ENCODE data around the gene RNF220. TPM values are rescaled to one million over a fixed set of nuclear protein-coding genes. Genes with fewer than 3 reads are reported as not detected.

Gene RNF220
- total and polyA plus RNA-seq, 2 of the 13 experiments (the other 11 are each of a cell fraction or from before 2014, with no cell fraction given) = 48.2 to 72.1 TPM

DNA sequence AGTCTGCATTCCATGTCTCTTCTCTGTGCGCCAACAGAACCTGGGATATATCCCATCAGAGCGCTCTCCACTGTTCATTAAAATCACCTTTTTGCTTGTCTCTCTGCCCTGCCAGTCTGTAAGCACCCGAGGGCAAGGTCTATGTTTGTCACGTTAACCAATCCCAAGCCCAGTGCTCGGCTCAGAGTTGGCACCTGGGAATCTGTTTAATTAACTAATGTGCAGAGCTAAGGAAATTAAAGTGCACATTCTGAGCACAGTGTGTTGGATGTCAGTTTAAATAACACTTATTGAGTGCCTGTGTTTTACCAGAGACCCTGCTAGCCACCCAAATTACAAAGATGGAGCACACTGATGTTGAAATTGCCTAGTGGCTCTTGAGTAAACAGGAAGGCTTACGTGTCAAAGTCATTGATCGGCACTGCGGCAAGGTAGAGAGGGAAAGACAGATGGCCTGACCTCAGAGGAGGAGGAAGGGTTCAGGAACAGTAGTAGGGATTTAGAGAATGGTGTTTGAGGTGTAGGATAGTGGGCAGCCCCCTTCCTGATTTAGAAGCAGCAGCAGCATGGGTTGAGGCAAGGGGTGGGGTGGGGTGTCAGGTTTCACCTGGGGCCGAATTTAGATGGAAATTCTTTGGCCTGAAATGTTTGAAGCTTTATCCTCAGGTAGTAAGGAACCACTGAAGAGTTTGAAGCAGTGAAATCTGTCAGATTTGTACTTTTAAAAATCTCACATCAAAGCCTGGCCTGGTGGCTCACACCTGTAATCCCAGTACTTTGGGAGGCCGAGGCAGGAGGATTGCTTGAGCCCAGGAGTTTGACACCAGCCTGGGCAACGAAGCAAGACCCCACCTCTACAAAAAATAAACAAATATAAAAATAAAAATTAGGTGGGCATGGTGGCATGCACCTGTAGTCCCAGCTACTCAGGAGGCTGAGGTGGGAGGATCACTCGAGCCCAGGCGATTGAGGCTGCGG is 277.1 kb downstream of the RNF220 start (continued):
- TF ChIP-seq, protein P1, sequence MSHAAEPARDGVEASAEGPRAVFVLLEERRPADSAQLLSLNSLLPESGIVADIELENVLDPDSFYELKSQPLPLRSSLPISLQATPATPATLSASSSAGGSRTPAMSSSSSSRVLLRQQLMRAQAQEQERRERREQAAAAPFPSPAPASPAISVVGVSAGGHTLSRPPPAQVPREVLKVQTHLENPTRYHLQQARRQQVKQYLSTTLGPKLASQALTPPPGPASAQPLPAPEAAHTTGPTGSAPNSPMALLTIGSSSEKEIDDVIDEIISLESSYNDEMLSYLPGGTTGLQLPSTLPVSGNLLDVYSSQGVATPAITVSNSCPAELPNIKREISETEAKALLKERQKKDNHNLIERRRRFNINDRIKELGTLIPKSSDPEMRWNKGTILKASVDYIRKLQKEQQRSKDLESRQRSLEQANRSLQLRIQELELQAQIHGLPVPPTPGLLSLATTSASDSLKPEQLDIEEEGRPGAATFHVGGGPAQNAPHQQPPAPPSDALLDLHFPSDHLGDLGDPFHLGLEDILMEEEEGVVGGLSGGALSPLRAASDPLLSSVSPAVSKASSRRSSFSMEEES (CRISPR knock-in tag; IDR thresholded peaks at IDR 0.05) = peak; percentile 75
- TF ChIP-seq, protein P2, sequence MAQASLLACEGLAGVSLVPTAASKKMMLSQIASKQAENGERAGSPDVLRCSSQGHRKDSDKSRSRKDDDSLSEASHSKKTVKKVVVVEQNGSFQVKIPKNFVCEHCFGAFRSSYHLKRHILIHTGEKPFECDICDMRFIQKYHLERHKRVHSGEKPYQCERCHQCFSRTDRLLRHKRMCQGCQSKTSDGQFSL (CRISPR knock-in tag; IDR thresholded peaks at IDR 0.05) = no peak
- TF ChIP-seq, protein P3, sequence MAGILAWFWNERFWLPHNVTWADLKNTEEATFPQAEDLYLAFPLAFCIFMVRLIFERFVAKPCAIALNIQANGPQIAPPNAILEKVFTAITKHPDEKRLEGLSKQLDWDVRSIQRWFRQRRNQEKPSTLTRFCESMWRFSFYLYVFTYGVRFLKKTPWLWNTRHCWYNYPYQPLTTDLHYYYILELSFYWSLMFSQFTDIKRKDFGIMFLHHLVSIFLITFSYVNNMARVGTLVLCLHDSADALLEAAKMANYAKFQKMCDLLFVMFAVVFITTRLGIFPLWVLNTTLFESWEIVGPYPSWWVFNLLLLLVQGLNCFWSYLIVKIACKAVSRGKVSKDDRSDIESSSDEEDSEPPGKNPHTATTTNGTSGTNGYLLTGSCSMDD (CRISPR knock-in tag; IDR thresholded peaks at IDR 0.05) = no peak
- TF ChIP-seq TMF1 (CRISPR knock-in tag; IDR thresholded peaks at IDR 0.05; ENCODE audit: low read depth) = no peak
- TF ChIP-seq PHF8 (CRISPR knock-in tag; IDR thresholded peaks at IDR 0.05) = peak; percentile 54
- TF ChIP-seq ZNF207 (IDR thresholded peaks at IDR 0.05; ENCODE audit: borderline replicate concordance) = no peak
- TF ChIP-seq ZNF234 (CRISPR knock-in tag; conservative IDR thresholded peaks at IDR 0.05) = no peak
- TF ChIP-seq, protein P4, sequence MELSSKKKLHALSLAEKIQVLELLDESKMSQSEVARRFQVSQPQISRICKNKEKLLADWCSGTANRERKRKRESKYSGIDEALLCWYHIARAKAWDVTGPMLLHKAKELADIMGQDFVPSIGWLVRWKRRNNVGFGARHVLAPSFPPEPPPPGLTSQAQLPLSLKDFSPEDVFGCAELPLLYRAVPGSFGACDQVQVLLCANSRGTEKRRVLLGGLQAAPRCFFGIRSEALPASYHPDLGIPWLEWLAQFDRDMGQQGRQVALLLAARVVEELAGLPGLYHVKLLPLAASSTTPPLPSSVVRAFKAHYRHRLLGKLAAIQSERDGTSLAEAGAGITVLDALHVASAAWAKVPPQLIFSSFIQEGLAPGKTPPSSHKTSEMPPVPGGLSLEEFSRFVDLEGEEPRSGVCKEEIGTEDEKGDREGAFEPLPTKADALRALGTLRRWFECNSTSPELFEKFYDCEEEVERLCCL (CRISPR knock-in tag; IDR thresholded peaks at IDR 0.05; ENCODE audit: borderline replicate concordance) = 0 out of 2 replicates have a peak, but pooled peaks have one; percentile 71
- TF ChIP-seq KDM5B (CRISPR knock-in tag; IDR thresholded peaks at IDR 0.05; ENCODE audit: borderline replicate concordance) = 0 out of 2 replicates have a peak, but pooled peaks have one; percentile 3
- TF ChIP-seq ZNF10 (CRISPR knock-in tag; IDR thresholded peaks at IDR 0.05; ENCODE audit: borderline replicate concordance, low read depth) = no peak
- TF ChIP-seq, protein P5, sequence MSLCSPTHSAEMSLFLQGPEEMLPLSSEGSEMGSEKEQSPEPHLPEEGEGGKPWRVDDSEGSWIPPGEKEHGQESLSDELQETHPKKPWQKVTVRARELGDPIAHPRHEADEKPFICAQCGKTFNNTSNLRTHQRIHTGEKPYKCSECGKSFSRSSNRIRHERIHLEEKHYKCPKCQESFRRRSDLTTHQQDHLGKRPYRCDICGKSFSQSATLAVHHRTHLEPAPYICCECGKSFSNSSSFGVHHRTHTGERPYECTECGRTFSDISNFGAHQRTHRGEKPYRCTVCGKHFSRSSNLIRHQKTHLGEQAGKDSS (CRISPR knock-in tag; IDR thresholded peaks at IDR 0.05; ENCODE audit: borderline replicate concordance, low read depth) = 0 out of 2 replicates have a peak, but pooled peaks have one; percentile 40
- TF ChIP-seq SIN3B (IDR thresholded peaks at IDR 0.05; ENCODE audit: low read length) = no peak
- TF ChIP-seq HMG20A (CRISPR knock-in tag; IDR thresholded peaks at IDR 0.05; ENCODE audit: borderline replicate concordance) = peak; percentile 84; the same call in 1 of the 2 replicates
- TF ChIP-seq, protein P6, sequence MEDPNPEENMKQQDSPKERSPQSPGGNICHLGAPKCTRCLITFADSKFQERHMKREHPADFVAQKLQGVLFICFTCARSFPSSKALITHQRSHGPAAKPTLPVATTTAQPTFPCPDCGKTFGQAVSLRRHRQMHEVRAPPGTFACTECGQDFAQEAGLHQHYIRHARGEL (CRISPR knock-in tag; IDR thresholded peaks at IDR 0.05) = no peak
- TF ChIP-seq, protein P7, sequence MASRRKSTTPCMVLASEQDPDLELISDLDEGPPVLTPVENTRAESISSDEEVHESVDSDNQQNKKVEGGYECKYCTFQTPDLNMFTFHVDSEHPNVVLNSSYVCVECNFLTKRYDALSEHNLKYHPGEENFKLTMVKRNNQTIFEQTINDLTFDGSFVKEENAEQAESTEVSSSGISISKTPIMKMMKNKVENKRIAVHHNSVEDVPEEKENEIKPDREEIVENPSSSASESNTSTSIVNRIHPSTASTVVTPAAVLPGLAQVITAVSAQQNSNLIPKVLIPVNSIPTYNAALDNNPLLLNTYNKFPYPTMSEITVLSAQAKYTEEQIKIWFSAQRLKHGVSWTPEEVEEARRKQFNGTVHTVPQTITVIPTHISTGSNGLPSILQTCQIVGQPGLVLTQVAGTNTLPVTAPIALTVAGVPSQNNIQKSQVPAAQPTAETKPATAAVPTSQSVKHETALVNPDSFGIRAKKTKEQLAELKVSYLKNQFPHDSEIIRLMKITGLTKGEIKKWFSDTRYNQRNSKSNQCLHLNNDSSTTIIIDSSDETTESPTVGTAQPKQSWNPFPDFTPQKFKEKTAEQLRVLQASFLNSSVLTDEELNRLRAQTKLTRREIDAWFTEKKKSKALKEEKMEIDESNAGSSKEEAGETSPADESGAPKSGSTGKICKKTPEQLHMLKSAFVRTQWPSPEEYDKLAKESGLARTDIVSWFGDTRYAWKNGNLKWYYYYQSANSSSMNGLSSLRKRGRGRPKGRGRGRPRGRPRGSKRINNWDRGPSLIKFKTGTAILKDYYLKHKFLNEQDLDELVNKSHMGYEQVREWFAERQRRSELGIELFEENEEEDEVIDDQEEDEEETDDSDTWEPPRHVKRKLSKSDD (CRISPR knock-in tag; IDR thresholded peaks at IDR 0.05; ENCODE audit: low read depth) = peak; percentile 85
- TF ChIP-seq TCF7L2 (IDR thresholded peaks at IDR 0.05; ENCODE audit: low read depth, low read length) = no peak
- no peak for TF ChIP-seq HOXA7 (CRISPR knock-in tag; IDR thresholded peaks at IDR 0.05)
- peak; percentile 89 for TF ChIP-seq HDAC1 (CRISPR knock-in tag; IDR thresholded peaks at IDR 0.05)
- TF ChIP-seq KLF15 (CRISPR knock-in tag; IDR thresholded peaks at IDR 0.05; ENCODE audit: borderline replicate concordance) = no peak
- TF ChIP-seq ZNF550 (CRISPR knock-in tag; IDR thresholded peaks at IDR 0.05; ENCODE audit: borderline replicate concordance) = no peak
